ENCODE data around the gene KAT2B. TPM values are rescaled to one million over a fixed set of nuclear protein-coding genes. Genes with fewer than 3 reads are reported as not detected.
A peak's percentile ranks its signal among the peaks of the same experiment; 100 is the strongest.

The KAT2B gene
- total and polyA plus RNA-seq, 2 of the 8 experiments (the other 6 are each of a cell fraction or from before 2014, with no cell fraction given) = 0.24 to 0.91 TPM

GRCh38 chr3:20130106-20130505, 89.9 kb downstream of the KAT2B start:
- 87% methylated on average over 7 of the region's 7 CpGs; no CpG with 5 or more reads in 1 of the 2 experiments for WGBS, 2 experiments (ENCODE audit: extremely low coverage in 1 of 2, insufficient coverage in 1 of 2, insufficient read length in 1 of 2, insufficient replicate concordance in 2 of 2, low coverage in 1 of 2, low lambda C conversion rate in 2 of 2, missing lambda C conversion rate in 1 of 2)
- CTCF ChIA-PET (ENCODE audit: partially characterized antibody) = interaction anchor here (1.2 to 1.6 kb wide), 3 partner anchors 12 to 373 kb away, joined by 3 to 6 read pairs (median 5); no protein-coding TSS in a partner anchor
- H2BK15ac ChIP-seq (ENCODE audit: low read length) = no peak overlapping the region
- no peak for TF ChIP-seq PHF8 (conservative IDR thresholded peaks at IDR 0.05; ENCODE audit: low read depth, low read length)
- peak in 1 of 3 experiments; percentile 16; a peak in 1 of 4 replicates for TF ChIP-seq CTCF (IDR thresholded peaks at IDR 0.05; ENCODE audit: control extremely low read depth in 1 of 3, insufficient read depth in 1 of 3, low read depth in 1 of 3, low read length in 3 of 3)
- peak; percentile 27 to 45 for TF ChIP-seq RAD21 (IDR thresholded peaks at IDR 0.05 in 1 of 2, conservative IDR thresholded peaks at IDR 0.05 in 1 of 2; ENCODE audit: low read depth in 2 of 2, low read length in 2 of 2)
- TF ChIP-seq MAX (IDR thresholded peaks at IDR 0.05) = no peak
- H3K27ac ChIP-seq (ENCODE audit: low read depth, low read length) = no peak overlapping the region
- no peaks in the 10 kb centered on the region for H3K9me3 ChIP-seq (ENCODE audit: insufficient read depth in 2 of 2, low read depth in 1 of 2, low read length in 1 of 2)
- H3K18ac ChIP-seq (ENCODE audit: extremely low read depth, low read length) = no peak overlapping the region
- H3K79me2 ChIP-seq (ENCODE audit: control insufficient read depth in 1 of 2, insufficient read depth in 2 of 2, low read length in 2 of 2) = no peaks in the 10 kb centered on the region
- no peak overlapping the region for H2BK20ac ChIP-seq (ENCODE audit: low read length)
- no peak overlapping the region for H2AFZ ChIP-seq (ENCODE audit: low read length)
- no peak overlapping the region for H3K4ac ChIP-seq (replicated peaks; ENCODE audit: insufficient read length, low read depth, low read length)
- H3K4me1 ChIP-seq (replicated peaks in 1 of 4; ENCODE audit: control insufficient read depth in 3 of 4, insufficient read depth in 4 of 4, low read length in 3 of 4) = no peaks in the 10 kb centered on the region
- no peak overlapping the region for H3K23ac ChIP-seq (ENCODE audit: insufficient read length)
- H2BK12ac ChIP-seq (ENCODE audit: low read depth, low read length) = no peak overlapping the region
- no peak overlapping the region for H3K4me2 ChIP-seq (ENCODE audit: insufficient read depth in 1 of 2, low read depth in 2 of 2, low read length in 2 of 2)
- no peak overlapping the region for H2BK5ac ChIP-seq (ENCODE audit: low read depth, low read length)
- no peaks in the 10 kb centered on the region for H3K36me3 ChIP-seq (ENCODE audit: control insufficient read depth in 2 of 4, insufficient read depth in 4 of 4, low read length in 3 of 4)
- H4K91ac ChIP-seq (replicated peaks; ENCODE audit: insufficient read length, low read length) = no peak overlapping the region
- no peak overlapping the region for H2BK120ac ChIP-seq (replicated peaks; ENCODE audit: low read depth, low read length)
- H4K20me1 ChIP-seq (replicated peaks in 1 of 2; ENCODE audit: control insufficient read depth in 1 of 2, insufficient read depth in 2 of 2, low read length in 2 of 2) = no peaks in the 10 kb centered on the region
- no peaks in the 10 kb centered on the region for H3K79me1 ChIP-seq (ENCODE audit: low read depth, low read length)
- no peak for FAIRE-seq
- H3K27me3 ChIP-seq (replicated peaks in 1 of 4; ENCODE audit: control insufficient read depth in 3 of 4, extremely low read depth in 1 of 4, insufficient read depth in 3 of 4, low read length in 3 of 4) = no peaks in the 10 kb centered on the region
- H4K5ac ChIP-seq (ENCODE audit: insufficient read length, low read depth, low read length) = no peak overlapping the region
- no peak overlapping the region for H3K56ac ChIP-seq (replicated peaks; ENCODE audit: insufficient read length, low read depth, low read length)
- H3K14ac ChIP-seq (ENCODE audit: insufficient read length) = no peak overlapping the region
- DNase-seq (ENCODE audit: low read depth in 1 of 2, low spot score in 2 of 2) = no peak
- no peak overlapping the region for H2AK5ac ChIP-seq (ENCODE audit: low read depth, low read length)
- POLR2A ChIA-PET (ENCODE audit: partially characterized antibody) = no interaction called here
- H3K4me3 ChIP-seq (ENCODE audit: extremely low read depth in 1 of 4, insufficient read depth in 2 of 4, low read depth in 3 of 4, low read length in 4 of 4) = no peak overlapping the region
- H3K9ac ChIP-seq (replicated peaks in 1 of 4; ENCODE audit: extremely low read depth in 1 of 4, low read depth in 3 of 4, low read length in 3 of 4) = no peak overlapping the region
- H3K23me2 ChIP-seq (ENCODE audit: low read depth, low read length) = no peaks in the 10 kb centered on the region; the same call in 1 of the 2 replicates
- H4K8ac ChIP-seq (ENCODE audit: extremely low read depth, insufficient read depth, low read length) = no peak overlapping the region
